Activated CD4-positive, alpha-beta T cell treated with anti-CD3 and anti-CD28 coated beads for 36 hours (primary cell): Measurements from ENCODE around the gene ENC1. TPM values are rescaled to one million over a fixed set of nuclear protein-coding genes. Genes with fewer than 3 reads are reported as not detected.

Experiments
- ATAC-seq: fragments of 200-7000 bp; cut with Tn5 transposase; one replicate; pipeline ENCODE4 v1.10.0; 2021; ENCODE audit warnings: mild to moderate bottlenecking, moderate library complexity
- CTCF ChIA-PET: fragments of 350-600 bp; sonication (Branson Sonifier 250); formaldehyde crosslinking; loops from one replicate; lab custom pipeline; 2021; ENCODE audit warnings: antibody characterized with exemption; lab: Charles Lee
- POLR2A ChIA-PET: fragments of 350-600 bp; sonication (Branson Sonifier 250); formaldehyde crosslinking; loops from one replicate; lab custom pipeline; 2021; ENCODE audit warnings: antibody characterized with exemption, inconsistent platforms; lab: Charles Lee
- DNase-seq: peaks from one replicate; pipeline ENCODE4 v3.0.0-alpha.2; 2020
- H3K27ac Mint-ChIP-seq: one replicate; pipeline ENCODE4 v1.8.0; 2021; ENCODE audit warnings: mixed read lengths
- H3K27me3 Mint-ChIP-seq: one replicate; pipeline ENCODE4 v1.8.0; 2021; ENCODE audit warnings: mixed read lengths
- H3K36me3 Mint-ChIP-seq: one replicate; pipeline ENCODE4 v1.8.0; 2021; ENCODE audit warnings: low read depth, mixed read lengths
- H3K4me1 Mint-ChIP-seq: one replicate; pipeline ENCODE4 v1.8.0; 2021; ENCODE audit warnings: mixed read lengths
- H3K4me3 Mint-ChIP-seq: one replicate; pipeline ENCODE4 v1.8.0; 2021; ENCODE audit warnings: mild to moderate bottlenecking, moderate library complexity, mixed read lengths
- H3K9me3 Mint-ChIP-seq: one replicate; pipeline ENCODE4 v1.8.0; 2021; ENCODE audit warnings: low read depth, mixed read lengths
- intact Hi-C, 2 experiments: fragments of 100-400 bp; cut with DNase I in 1 of 2; cut with micrococcal nuclease in 1 of 2; formaldehyde crosslinking; loops; one replicate each; pipeline versions ENCODE4 v1.14.2 to v1.15.1; 2022 to 2024; cut with DNase I, micrococcal nuclease
- total RNA-seq, 2 experiments: library from RNA; stranded (reverse); gene quantifications; one replicate each; pipeline ENCODE4 v1.2.3, GENCODE V29; 2021

The ENC1 gene
- total RNA-seq, 2 experiments from 2014 or later: 0.48 to 0.67 TPM

DNA sequence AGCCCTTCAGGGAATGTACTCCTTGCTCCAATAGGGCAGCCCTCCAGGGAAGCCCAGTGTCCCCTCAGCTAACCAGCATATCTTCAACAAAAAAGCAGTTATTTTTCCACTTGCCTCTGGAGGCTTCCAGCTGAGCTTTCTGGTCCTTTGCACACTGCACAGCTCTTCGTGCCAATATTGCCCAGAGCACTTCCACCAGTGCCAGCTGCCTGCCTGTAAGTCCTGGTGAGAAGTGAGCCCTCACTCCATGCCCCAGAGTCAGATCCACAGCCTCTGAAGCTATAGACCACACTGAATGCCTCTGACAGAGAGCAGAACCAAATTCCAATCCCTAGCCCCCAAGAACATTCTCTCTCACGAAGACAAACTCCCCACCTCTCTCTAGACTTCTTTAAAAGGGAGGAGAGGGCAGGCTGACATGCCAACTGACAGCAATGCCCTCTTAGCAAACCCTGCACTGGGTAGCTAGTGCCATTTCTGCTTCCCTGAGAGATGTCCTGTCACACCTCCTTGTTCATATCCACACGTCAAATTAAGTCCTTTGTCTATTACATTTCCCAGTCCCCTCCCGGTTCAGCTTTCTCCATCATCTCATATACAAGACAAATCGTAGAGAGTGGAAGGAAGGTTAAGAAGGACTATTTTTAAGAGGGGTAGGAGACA is 31.8 kb upstream of the ENC1 start:
- Mint-ChIP-seq H3K27me3 (peaks cover 12% of the 10 kb centered on the region), H3K9me3 (no peaks in the 10 kb centered on the region), H3K36me3 (no peaks in the 10 kb centered on the region), H3K4me1 (no peaks in the 10 kb centered on the region), H3K27ac (no peak overlapping the region), H3K4me3 (no peak overlapping the region)
- POLR2A ChIA-PET: no interaction called here
- intact Hi-C loops: loop anchor here in 1 of 2 experiments (5.0 kb wide), 1 partner anchor 595 kb away; no protein-coding TSS in a partner anchor
- DNase-seq: no peak
- CTCF ChIA-PET: interaction anchor here (0.7 to 1.7 kb wide), 4 partner anchors 12 to 738 kb away, joined by 3 to 5 read pairs (median 4); no protein-coding TSS in a partner anchor
- no peak for ATAC-seq

DNA sequence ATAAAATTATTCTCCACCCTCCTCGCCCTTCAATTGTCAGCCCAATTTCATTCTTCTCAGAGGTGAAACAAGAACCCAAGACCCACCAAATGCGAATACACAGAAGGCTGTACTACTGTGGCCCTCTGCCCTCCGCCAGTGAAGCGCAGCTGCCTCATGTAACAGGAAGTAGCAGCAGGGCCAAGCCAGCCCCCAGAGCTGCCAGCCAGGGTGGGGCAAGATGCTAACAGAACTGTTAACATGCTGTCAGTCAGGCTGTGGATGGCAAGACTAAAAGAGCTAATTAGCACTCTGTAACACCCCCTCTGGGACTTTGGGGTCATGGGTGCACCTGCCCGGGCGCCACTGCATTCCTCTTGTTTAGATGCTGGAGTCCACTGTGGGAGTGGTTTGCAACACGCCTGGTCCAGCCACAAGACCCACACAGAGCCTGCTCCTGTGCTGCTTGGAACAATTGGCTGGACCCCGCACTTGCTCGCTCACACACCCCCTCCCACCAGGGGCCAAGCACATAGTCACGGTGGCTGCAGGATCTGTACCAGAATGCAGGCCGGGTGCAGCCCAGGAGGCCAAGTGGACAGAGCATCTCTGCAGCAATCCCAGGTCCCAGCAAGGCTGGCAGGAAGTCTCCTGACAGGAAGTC is 30.0 kb upstream of the ENC1 start:
- Mint-ChIP-seq H3K4me1 (no peaks in the 10 kb centered on the region), H3K4me3 (no peak overlapping the region), H3K9me3 (no peaks in the 10 kb centered on the region), H3K36me3 (no peaks in the 10 kb centered on the region), H3K27ac (no peak overlapping the region), H3K27me3 (peaks cover 12% of the 10 kb centered on the region)
- DNase-seq (no peak), ATAC-seq (no peak)
- ChIA-PET POLR2A (no interaction called here), CTCF (no interaction called here)
- intact Hi-C loops: loop anchor here in 1 of 2 experiments (5.0 kb wide), 1 partner anchor 597 kb away; no protein-coding TSS in a partner anchor

GRCh38 chr5:74669821-74670220 is 29.3 kb upstream of the ENC1 start:
- no peak overlapping the region for H3K27ac Mint-ChIP-seq
- ATAC-seq: no peak

DNA sequence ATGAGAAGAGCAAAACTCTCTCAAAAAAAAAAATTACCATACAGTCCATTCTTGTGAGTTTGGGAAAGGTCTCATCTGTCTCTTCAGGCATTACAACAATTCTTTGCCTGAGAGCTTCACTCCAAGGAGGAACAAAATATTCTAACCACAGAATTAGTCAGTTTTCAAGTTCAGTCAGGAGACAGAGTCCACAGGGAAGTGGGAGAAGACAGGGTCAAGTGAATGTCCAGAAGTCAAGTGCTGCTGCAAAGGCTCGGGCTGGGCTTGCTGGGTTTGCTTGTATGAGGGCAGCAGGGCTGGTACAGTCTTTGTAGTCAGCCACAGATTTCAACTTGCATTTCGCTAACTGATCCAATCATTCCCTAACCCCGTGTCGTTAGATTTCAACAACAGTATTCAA is 26.9 kb upstream of the ENC1 start:
- H3K27ac Mint-ChIP-seq: no peak overlapping the region
- H3K4me3 Mint-ChIP-seq: no peak overlapping the region
- no peak for DNase-seq
- ChIA-PET POLR2A (no interaction called here), CTCF (no interaction called here)
- H3K9me3 Mint-ChIP-seq: no peaks in the 10 kb centered on the region
- H3K36me3 Mint-ChIP-seq: no peaks in the 10 kb centered on the region
- no peaks in the 10 kb centered on the region for H3K4me1 Mint-ChIP-seq
- ATAC-seq: no peak
- intact Hi-C loops: no loop called here
- H3K27me3 Mint-ChIP-seq: peaks cover 13% of the 10 kb centered on the region

More at GRCh38 chr5:74669821-74670220, 29.3 kb upstream of the ENC1 start:
- ChIA-PET POLR2A (no interaction called here), CTCF (no interaction called here)
- Mint-ChIP-seq H3K9me3 (no peaks in the 10 kb centered on the region), H3K4me1 (no peaks in the 10 kb centered on the region), H3K4me3 (no peak overlapping the region), H3K36me3 (no peaks in the 10 kb centered on the region), H3K27me3 (peaks cover 12% of the 10 kb centered on the region)
- no peak for DNase-seq
- intact Hi-C loops: loop anchor here in 1 of 2 experiments (5.0 kb wide), 1 partner anchor 597 kb away; no protein-coding TSS in a partner anchor

GRCh38 chr5:74665816-74666215 is 25.3 kb upstream of the ENC1 start:
- Mint-ChIP-seq H3K36me3 (no peaks in the 10 kb centered on the region), H3K4me1 (no peaks in the 10 kb centered on the region), H3K27ac (no peak overlapping the region), H3K9me3 (no peaks in the 10 kb centered on the region), H3K4me3 (no peak overlapping the region), H3K27me3 (peaks cover 11% of the 10 kb centered on the region)
- ChIA-PET CTCF (interaction anchor here (0.6 kb wide), 1 partner anchor 10 kb away, joined by 3 read pairs; no protein-coding TSS in a partner anchor), POLR2A (no interaction called here)
- ATAC-seq (no peak), DNase-seq (no peak)
- intact Hi-C loops: no loop called here

DNA sequence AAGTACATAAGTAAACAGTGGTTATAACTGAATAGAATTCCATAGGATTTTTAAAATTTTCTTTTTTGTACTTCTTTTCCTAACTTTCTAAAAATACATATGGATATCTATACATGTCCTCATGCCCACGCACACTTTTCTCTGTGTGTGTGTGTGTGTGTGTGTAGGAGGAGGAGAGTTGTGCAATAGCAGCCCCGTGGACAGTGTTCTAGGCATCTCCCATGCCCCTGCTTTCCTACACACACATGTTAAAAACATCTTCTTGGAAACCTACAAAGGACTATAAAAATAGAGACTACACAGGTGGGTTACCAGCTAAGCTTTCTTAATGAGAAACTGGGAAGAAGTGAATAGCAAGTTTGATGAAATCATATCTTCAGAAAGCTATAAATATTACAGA is 24.7 kb upstream of the ENC1 start:
- no peak overlapping the region for H3K27ac Mint-ChIP-seq
- H3K27me3 Mint-ChIP-seq: peaks cover 11% of the 10 kb centered on the region
- H3K36me3 Mint-ChIP-seq: no peaks in the 10 kb centered on the region
- DNase-seq (no peak), ATAC-seq (no peak)
- CTCF ChIA-PET: interaction anchor here (0.6 kb wide), 1 partner anchor 11 kb away, joined by 3 read pairs; no protein-coding TSS in a partner anchor
- H3K4me3 Mint-ChIP-seq: no peak overlapping the region
- no peaks in the 10 kb centered on the region for H3K4me1 Mint-ChIP-seq
- POLR2A ChIA-PET: no interaction called here
- intact Hi-C loops: no loop called here
- H3K9me3 Mint-ChIP-seq: no peaks in the 10 kb centered on the region

DNA sequence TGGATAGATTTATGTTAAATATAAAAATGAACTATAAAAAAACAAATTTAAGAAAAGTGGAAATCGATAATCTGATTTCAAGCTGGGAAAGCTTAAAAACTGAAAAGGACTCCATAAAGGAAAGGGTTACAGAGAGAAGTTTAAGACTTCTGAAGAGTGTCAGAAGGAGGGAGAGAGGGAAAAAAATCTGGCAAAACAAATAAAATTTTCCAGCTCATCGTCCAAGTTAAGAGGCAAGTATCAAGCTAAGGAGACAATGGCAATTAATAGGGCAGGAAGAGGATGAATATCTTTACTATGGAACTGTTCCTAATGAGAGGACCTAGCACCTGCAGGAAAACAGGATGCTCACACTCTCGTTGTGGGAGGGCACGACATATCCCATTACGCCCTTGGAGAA is 24.0 kb upstream of the ENC1 start:
- Mint-ChIP-seq H3K9me3 (no peaks in the 10 kb centered on the region), H3K4me1 (no peaks in the 10 kb centered on the region), H3K36me3 (no peaks in the 10 kb centered on the region), H3K27ac (no peak overlapping the region), H3K4me3 (no peak overlapping the region), H3K27me3 (peaks cover 10% of the 10 kb centered on the region)
- DNase-seq: no peak
- intact Hi-C loops: no loop called here
- no peak for ATAC-seq
- ChIA-PET POLR2A (no interaction called here), CTCF (interaction anchor here (0.5 to 0.9 kb wide), 2 partner anchors 20 to 383 kb away, joined by 3 read pairs; no protein-coding TSS in a partner anchor)

- Mint-ChIP-seq H3K36me3 (no peaks in the 10 kb centered on the region), H3K4me1 (no peaks in the 10 kb centered on the region), H3K27me3 (peaks cover 12% of the 10 kb centered on the region), H3K9me3 (no peaks in the 10 kb centered on the region), H3K4me3 (no peak overlapping the region), H3K27ac (no peak overlapping the region)
- ChIA-PET POLR2A (no interaction called here), CTCF (interaction anchor here (1.1 to 1.6 kb wide), 3 partner anchors 11 to 664 kb away, joined by 4 to 7 read pairs (median 5); no protein-coding TSS in a partner anchor)
- no peak for ATAC-seq
- intact Hi-C loops: no loop called here
- no peak for DNase-seq
Observed at GRCh38 chr5:74660873-74661272, 20.3 kb upstream of the ENC1 start.

DNA sequence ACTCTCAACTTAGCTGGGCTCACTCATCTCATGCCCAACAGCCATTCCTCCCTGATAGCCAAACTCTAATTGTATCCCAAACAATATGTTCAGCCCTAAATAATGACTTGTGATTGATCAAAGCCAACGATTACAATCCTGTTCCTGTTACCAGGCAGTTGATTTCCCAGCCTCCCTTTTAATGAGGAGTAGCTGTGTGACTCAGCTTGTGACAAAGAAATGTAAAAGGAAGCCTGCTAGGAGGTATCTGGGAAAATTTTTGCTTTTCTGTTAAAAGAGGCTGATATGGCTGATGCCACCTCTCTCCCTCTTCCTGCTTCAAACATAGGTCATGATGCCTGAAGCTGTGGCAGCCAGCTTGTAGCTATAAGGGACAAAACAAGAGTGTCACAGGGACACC is 19.6 kb upstream of the ENC1 start:
- no peak overlapping the region for H3K27ac Mint-ChIP-seq
- ChIA-PET CTCF (interaction anchor here (1.1 to 1.6 kb wide), 3 partner anchors 11 to 663 kb away, joined by 4 to 7 read pairs (median 5); no protein-coding TSS in a partner anchor), POLR2A (no interaction called here)
- no peak overlapping the region for H3K4me3 Mint-ChIP-seq
- H3K9me3 Mint-ChIP-seq: no peaks in the 10 kb centered on the region
- no peaks in the 10 kb centered on the region for H3K4me1 Mint-ChIP-seq
- intact Hi-C loops: no loop called here
- H3K36me3 Mint-ChIP-seq: no peaks in the 10 kb centered on the region
- no peak for ATAC-seq
- peaks cover 12% of the 10 kb centered on the region for H3K27me3 Mint-ChIP-seq
- no peak for DNase-seq

GRCh38 chr5:74659172-74659571 is 18.6 kb upstream of the ENC1 start:
- H3K27me3 Mint-ChIP-seq: peaks cover 12% of the 10 kb centered on the region
- no peak for DNase-seq
- no peak for ATAC-seq
- intact Hi-C loops: no loop called here
- no peaks in the 10 kb centered on the region for H3K4me1 Mint-ChIP-seq
- ChIA-PET POLR2A (no interaction called here), CTCF (interaction anchor here (1.2 kb wide), 1 partner anchor 757 kb away, joined by 4 read pairs; no protein-coding TSS in a partner anchor)
- H3K4me3 Mint-ChIP-seq: no peak overlapping the region
- no peaks in the 10 kb centered on the region for H3K9me3 Mint-ChIP-seq
- no peaks in the 10 kb centered on the region for H3K36me3 Mint-ChIP-seq
- no peak overlapping the region for H3K27ac Mint-ChIP-seq

DNA sequence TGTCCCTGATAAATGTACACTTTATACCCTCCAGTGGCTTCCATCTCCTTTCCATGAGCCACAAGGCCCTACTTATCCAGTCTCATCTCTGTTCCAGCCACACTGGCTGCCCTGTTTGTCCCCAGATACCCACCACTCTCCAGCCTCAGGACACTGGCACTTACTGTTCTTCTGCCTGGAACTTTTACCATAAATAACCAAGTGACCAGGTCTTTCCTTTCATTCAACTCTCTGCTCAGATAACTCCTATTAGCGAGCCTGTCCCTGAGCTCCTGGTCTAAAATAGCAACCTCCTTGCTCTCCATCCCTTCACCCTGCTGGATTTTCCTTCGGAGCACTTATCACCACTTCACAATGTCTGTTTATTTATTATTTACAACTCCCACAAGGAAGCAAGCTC is 16.6 kb upstream of the ENC1 start:
- no peak overlapping the region for H3K4me3 Mint-ChIP-seq
- H3K4me1 Mint-ChIP-seq: no peaks in the 10 kb centered on the region
- ChIA-PET POLR2A (no interaction called here), CTCF (no interaction called here)
- H3K27ac Mint-ChIP-seq: no peak overlapping the region
- DNase-seq: no peak
- H3K27me3 Mint-ChIP-seq: peaks cover 5% of the 10 kb centered on the region
- no peak for ATAC-seq
- intact Hi-C loops: no loop called here
- no peaks in the 10 kb centered on the region for H3K36me3 Mint-ChIP-seq
- H3K9me3 Mint-ChIP-seq: no peaks in the 10 kb centered on the region
